Spinal cord (tissue), 10 donors: ENCODE measurements around the gene TXNDC5. TPM values are rescaled to one million over a fixed set of nuclear protein-coding genes. Genes with fewer than 3 reads are reported as not detected.

Experiments used
- DNase-seq, 6 donors: peaks; one replicate each; pipeline versions ENCODE4 v3.0.0 to v3.0.0-alpha.2; 2013 to 2015; ENCODE audit warnings: low spot score in 6 of 6, low read depth in 4 of 6
- H3K27ac ChIP-seq: one replicate; pipeline ENCODE4 v1.5.1; 2013; ENCODE audit warnings: low read depth, low read length, control low read depth
- H3K27me3 ChIP-seq: one replicate; pipeline ENCODE4 v1.6.1; 2013; ENCODE audit warnings: low read length; ENCODE audit not compliant: control insufficient read depth, insufficient read depth
- H3K36me3 ChIP-seq: one replicate; pipeline ENCODE4 v1.6.1; 2013; ENCODE audit warnings: low read length; ENCODE audit not compliant: control insufficient read depth, insufficient read depth
- H3K4me1 ChIP-seq: one replicate; pipeline ENCODE4 v1.6.1; 2013; ENCODE audit warnings: low read length; ENCODE audit not compliant: control insufficient read depth, insufficient read depth
- H3K4me3 ChIP-seq: one replicate; pipeline ENCODE4 v1.5.1; 2013; ENCODE audit warnings: low read depth, low read length, control low read depth
- H3K9me3 ChIP-seq: one replicate; pipeline ENCODE4 v1.6.1; 2013; ENCODE audit warnings: low read length; ENCODE audit not compliant: control insufficient read depth, insufficient read depth
- WGBS: methylation state at CpG from one replicate; pipeline ENCODE4 v1.1.5; 2013; ENCODE audit warnings: missing lambda C conversion rate; ENCODE audit not compliant: insufficient coverage; 5-methylcytosine and 5-hydroxymethylcytosine counted together
- polyA plus RNA-seq, 2 donors: library from polyadenylated mRNA; unstranded; fragments of 120-200 nt; gene quantifications; one replicate each; pipeline ENCODE4 v1.2.1, GENCODE V29; 2013; ENCODE audit not compliant: insufficient read length in 2 of 2
- total RNA-seq, 2 donors: library from RNA; depleted of rRNA in 1 of 2; stranded (reverse); fragments of 120-200 nt in 1 of 2; fragments of >200 nt in 1 of 2; gene quantifications; one replicate each; pipeline versions ENCODE4 v1.2.3 to v1.2.4, GENCODE V29; 2013 to 2014
- donor health status: healthy.

Gene TXNDC5
- total and polyA plus RNA-seq, 4 donors: 46.4 to 181 (median 82.8) TPM

DNA sequence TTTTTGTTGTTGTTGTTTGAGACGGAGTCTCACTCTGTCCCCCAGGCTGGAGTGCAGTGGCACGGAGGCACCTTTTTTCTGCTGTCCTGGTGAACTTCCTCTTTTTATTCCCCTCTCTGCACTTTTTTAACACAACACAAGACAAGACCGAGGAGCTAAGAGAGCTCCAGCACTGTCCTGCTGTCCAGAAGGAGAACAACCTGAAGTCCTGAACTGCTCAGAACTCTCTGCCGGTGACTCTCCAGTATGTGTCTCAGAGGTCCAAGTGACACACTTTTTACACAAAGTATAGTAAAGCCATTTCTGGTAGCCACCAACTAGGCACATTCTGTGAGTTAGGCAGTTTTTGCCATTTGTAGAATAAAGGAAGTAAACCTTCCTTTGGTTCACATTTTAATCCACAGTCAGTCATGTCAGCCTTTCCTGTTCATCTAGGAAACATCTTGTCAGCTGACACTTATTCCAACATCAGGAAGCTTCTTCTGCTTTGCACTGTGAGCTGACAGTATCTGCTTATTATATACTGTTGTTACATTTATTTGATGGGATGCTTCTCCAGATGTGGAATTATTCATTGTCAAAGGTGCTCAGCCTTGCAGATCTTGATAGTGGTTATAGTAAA is 28.1 kb upstream of the TXNDC5 start:
- 72% methylated on average over 3 of the region's 4 CpGs for WGBS
- H3K27ac ChIP-seq: no peak overlapping the region
- DNase-seq: no peak
- no peaks in the 10 kb centered on the region for H3K27me3 ChIP-seq
- no peaks in the 10 kb centered on the region for H3K36me3 ChIP-seq
- H3K9me3 ChIP-seq: no peaks in the 10 kb centered on the region
- H3K4me3 ChIP-seq: no peak overlapping the region
- no peaks in the 10 kb centered on the region for H3K4me1 ChIP-seq

DNA sequence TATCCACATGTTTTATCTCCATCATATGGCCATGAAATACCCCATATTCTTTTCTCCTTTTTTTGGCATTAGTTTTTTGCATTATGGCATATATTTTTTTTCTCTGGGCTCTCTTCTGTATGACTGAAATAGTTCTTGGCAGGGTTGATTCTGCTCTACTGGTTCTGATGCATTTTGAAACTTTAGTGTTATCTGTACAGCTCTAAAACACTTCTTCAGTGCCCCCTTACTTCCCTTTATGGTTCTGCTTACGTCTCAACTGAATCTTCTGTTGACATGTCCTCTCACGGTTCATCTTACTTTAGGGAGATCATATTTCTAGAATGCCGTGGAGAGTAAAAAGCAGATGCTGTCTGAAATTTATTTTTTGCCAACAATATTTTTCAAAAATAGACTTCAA is 23.2 kb upstream of the TXNDC5 start:
- H3K36me3 ChIP-seq: no peaks in the 10 kb centered on the region
- H3K27me3 ChIP-seq: no peaks in the 10 kb centered on the region
- no peak overlapping the region for H3K4me3 ChIP-seq
- WGBS: no CpG with 5 or more reads among the region's 3 CpGs
- H3K4me1 ChIP-seq: no peaks in the 10 kb centered on the region
- DNase-seq: no peak
- H3K27ac ChIP-seq: no peak overlapping the region
- no peaks in the 10 kb centered on the region for H3K9me3 ChIP-seq

DNA sequence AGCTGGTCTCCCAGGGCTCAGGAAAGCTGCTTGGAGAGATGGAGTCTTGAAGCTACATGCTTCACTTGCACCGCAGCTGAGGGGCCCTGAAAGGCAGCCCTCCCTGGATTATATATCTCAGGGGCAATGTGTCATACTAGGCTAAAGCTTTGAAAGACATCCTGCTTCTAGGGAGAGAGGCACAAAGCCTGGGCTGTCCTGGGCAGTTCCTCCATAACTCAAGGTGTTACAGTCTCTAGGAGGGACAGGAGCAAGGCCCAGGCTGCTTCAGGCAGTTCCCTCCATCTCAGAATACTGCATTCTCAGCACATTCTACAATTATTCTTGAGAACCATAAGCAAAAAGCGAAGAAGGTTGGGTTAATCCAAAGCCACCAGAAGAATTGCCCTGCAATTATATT is 22.0 kb upstream of the TXNDC5 start:
- no peak for DNase-seq
- 56% methylated on average over 1 of the region's 2 CpGs for whole genome bisulfite sequencing

DNA sequence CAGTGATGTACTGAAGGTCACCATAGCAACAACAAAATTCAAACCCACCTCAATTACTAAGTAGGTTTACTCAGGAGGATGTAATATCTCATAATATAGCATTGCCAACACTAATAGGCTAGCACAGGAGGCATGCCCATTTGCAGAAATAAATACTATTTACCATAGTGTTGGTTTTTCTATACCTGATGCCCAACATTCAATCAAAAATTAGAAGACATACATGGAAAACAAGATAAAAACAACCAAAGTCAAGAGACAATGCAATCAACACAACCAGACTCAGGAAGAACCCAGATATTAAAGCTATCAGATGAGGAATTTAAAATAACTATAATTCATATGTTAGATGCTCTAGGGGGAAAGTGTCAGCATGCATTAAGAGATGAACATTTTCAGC is 14.3 kb upstream of the TXNDC5 start:
- Histone ChIP-seq H3K27ac (no peak overlapping the region), H3K9me3 (peaks cover 2% of the 10 kb centered on the region), H3K27me3 (no peaks in the 10 kb centered on the region), H3K36me3 (no peaks in the 10 kb centered on the region), H3K4me1 (no peaks in the 10 kb centered on the region), H3K4me3 (no peak overlapping the region)
- no peak for DNase-seq

More for the DNA sequence above, 22.0 kb upstream of the TXNDC5 start:
- Histone ChIP-seq H3K4me3 (no peak overlapping the region), H3K36me3 (no peaks in the 10 kb centered on the region), H3K4me1 (no peaks in the 10 kb centered on the region), H3K9me3 (no peaks in the 10 kb centered on the region), H3K27ac (no peak overlapping the region), H3K27me3 (no peaks in the 10 kb centered on the region)

DNA sequence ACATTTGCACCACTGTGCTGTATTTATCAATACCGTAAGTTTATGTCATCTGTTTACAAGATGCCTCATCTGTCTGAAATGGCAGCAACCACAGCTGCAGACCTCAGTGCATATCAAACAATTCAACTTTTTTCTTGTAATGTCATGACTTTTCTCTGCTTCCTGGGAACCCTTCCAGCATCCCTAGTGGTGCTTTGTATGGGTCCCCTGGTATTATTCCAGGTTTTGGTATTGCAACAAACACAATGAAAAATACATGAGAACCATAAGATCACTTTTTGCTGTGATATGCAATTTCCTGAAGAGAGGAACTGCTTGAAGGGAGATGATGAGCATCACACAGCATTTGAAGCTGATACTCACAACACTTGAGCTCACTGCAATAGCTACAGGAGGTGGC is 12.0 kb upstream of the TXNDC5 start:
- Histone ChIP-seq H3K9me3 (peaks cover 2% of the 10 kb centered on the region), H3K27me3 (no peaks in the 10 kb centered on the region), H3K4me1 (peaks cover 1% of the 10 kb centered on the region), H3K27ac (no peak overlapping the region), H3K4me3 (no peak overlapping the region), H3K36me3 (no peaks in the 10 kb centered on the region)
- peak in 2 of 6 donors; percentile 15 to 46 for DNase-seq
- WGBS: no CpG with 5 or more reads among the region's 1 CpG

DNA sequence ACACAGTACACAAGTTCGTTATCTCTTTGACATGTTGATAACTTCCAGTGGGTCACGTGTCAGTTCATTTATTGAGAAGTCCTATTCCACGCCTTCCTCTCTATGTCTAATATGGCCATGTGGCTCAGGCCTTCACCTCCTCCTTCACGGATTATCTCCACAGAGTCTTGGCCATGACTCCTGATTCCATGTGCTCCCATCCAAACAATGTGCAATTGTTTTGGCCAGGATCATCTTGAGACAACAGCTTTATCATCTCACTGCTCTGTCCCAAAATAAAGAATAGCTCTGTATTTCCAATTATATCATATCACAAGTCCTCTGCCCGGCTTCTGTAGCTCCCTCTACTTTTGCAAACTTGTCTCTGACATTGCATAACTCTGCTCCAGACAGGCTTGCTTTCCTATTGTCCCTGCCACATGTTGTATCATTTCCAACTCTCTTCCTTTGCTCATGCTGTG is 11.1 kb upstream of the TXNDC5 start:
- Histone ChIP-seq H3K27me3 (no peaks in the 10 kb centered on the region), H3K4me3 (no peak overlapping the region), H3K36me3 (no peaks in the 10 kb centered on the region), H3K27ac (no peak overlapping the region), H3K4me1 (peaks cover 2% of the 10 kb centered on the region), H3K9me3 (peaks cover 2% of the 10 kb centered on the region)
- DNase-seq: no peak
- WGBS: 91% methylated on average over 4 of the region's 5 CpGs

DNA sequence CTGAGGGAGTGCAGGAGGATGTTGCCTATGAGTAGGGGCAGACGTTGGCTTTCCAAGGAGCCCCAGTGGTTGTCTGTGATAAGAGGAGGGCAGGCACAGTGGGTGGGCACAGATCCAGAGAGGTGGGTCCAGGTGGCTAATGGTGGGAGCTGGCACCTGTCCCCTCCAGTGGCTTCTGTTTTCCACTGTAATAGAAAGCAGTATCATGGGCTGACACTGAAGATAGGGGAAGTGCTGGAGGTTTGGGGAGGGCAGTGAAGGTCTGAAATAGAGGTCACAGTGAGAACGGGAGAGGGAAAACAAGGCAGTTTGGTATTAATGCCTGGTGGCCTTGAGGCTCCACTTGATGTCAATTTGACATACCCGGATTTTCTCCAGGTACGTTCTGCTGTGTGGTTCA is 10.5 kb upstream of the TXNDC5 start:
- Histone ChIP-seq H3K27me3 (no peaks in the 10 kb centered on the region), H3K4me3 (no peak overlapping the region), H3K9me3 (peaks cover 2% of the 10 kb centered on the region), H3K36me3 (no peaks in the 10 kb centered on the region), H3K27ac (peak overlapping the region; percentile 7), H3K4me1 (peaks cover 2% of the 10 kb centered on the region)
- WGBS: 73% methylated on average over 4 of the region's 4 CpGs
- DNase-seq: no peak

DNA sequence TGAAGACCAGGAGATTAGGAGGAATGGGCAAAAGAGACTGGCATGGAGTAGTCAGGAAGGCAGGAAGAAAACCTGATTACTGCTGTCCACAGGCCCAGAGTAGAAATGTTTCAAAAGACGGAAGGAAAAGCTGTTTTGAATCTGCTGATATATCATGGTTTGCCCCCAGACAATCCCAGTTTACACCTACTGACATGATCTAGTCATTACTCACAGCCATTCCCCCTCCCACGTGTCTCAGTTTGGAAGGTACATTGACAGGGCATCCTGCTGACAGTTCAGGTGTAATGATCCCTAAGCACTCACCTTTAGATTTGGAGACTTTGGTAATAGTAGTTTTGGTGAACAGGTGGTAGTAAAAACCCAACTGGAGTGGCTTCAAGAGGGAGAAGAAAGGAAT is 9.8 kb upstream of the TXNDC5 start:
- H3K27ac ChIP-seq: no peak overlapping the region
- H3K4me1 ChIP-seq: peaks cover 2% of the 10 kb centered on the region
- H3K4me3 ChIP-seq: no peak overlapping the region
- H3K36me3 ChIP-seq: no peaks in the 10 kb centered on the region
- WGBS: 100% methylated on average over 1 of the region's 2 CpGs
- H3K9me3 ChIP-seq: peaks cover 2% of the 10 kb centered on the region
- no peak for DNase-seq
- no peaks in the 10 kb centered on the region for H3K27me3 ChIP-seq

DNA sequence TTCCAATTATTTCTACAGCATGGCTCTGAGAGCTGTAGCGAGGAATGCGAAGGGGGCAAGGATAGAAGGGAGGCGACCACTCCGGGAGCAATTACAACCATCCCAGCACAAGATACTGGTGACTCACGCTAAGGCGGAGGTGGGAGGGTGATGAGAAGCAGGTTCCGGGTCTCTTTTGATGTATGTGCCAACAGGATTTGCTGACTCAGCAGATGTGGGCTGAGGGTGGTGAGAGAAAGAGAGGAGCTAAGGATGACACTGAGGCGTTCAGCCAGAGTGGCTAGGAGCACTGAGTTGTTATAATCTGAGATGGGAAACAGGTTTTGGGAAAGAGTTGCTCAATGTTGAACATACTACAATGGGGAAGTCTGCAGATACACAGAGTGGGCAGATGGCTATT is 9.3 kb upstream of the TXNDC5 start:
- DNase-seq: no peak
- Histone ChIP-seq H3K27me3 (no peaks in the 10 kb centered on the region), H3K27ac (no peak overlapping the region), H3K9me3 (no peaks in the 10 kb centered on the region), H3K4me3 (no peak overlapping the region), H3K36me3 (no peaks in the 10 kb centered on the region), H3K4me1 (peaks cover 2% of the 10 kb centered on the region)
- WGBS: 74% methylated on average over 4 of the region's 8 CpGs

DNA sequence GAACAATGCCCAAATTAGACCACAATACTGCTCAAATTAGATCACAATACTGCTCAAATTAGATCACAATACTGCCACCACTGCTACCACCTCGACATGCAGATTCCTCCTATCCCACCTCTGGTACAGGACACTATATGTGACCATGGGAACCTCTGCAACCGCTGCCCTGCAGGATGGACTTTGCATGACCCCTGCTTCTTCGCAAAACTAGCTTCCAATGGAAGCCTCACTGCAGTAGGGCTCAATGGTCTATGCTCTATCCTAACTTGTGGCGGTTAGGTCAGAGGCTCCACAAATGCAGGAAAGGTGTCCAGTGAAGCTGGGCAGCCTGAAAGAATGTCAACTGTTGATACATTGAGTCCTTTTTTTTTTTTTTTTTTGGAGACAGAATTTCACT is 7.8 kb upstream of the TXNDC5 start:
- WGBS: 92% methylated on average over 4 of the region's 4 CpGs
- H3K27ac ChIP-seq: no peak overlapping the region
- no peak overlapping the region for H3K4me3 ChIP-seq
- no peaks in the 10 kb centered on the region for H3K36me3 ChIP-seq
- no peaks in the 10 kb centered on the region for H3K9me3 ChIP-seq
- H3K4me1 ChIP-seq: peaks cover 2% of the 10 kb centered on the region
- H3K27me3 ChIP-seq: no peaks in the 10 kb centered on the region
- DNase-seq: no peak
